OCI-LY7 (cell line): ENCODE results near the gene IGFL4. TPM values are rescaled to one million over a fixed set of nuclear protein-coding genes. Genes with fewer than 3 reads are reported as not detected.

Source experiments
- BruUV-seq: library from RNA; stranded (reverse); fragments of 400-500 nt; replicated peaks from 2 replicates; lab custom pipeline; 2021; lab: Mats Ljungman, UMichigan
- CTCF ChIA-PET: fragments of 300-600 bp; sonication (Branson Sonifier 250); formaldehyde crosslinking; loops from one replicate; lab custom pipeline; 2022; ENCODE audit warnings: antibody characterized with exemption; ENCODE audit not compliant: unreplicated experiment; lab: Charles Lee
- POLR2A ChIA-PET: fragments of 300-600 bp; sonication (Branson Sonifier 250); formaldehyde crosslinking; loops from one replicate; lab custom pipeline; 2022; ENCODE audit warnings: antibody characterized with exemption; lab: Charles Lee
- DNase-seq: peaks from one replicate; pipeline ENCODE4 v3.0.0-alpha.2; 2015; ENCODE audit warnings: low spot score
- H2AFZ ChIP-seq: fragments of 200-600 bp; sonication (generic), shearing (Covaris generic); 2 replicates; pipeline ENCODE4 v1.6.1; 2014; ENCODE audit warnings: mild to moderate bottlenecking, antibody characterized with exemption, low read length, moderate library complexity
- H3K27ac ChIP-seq: fragments of 200-600 bp; sonication (generic); 2 replicates; pipeline ENCODE4 v1.5.1; 2014; ENCODE audit warnings: mixed run types, low read depth, mild to moderate bottlenecking, moderate library complexity, low read length, inconsistent platforms; ENCODE audit not compliant: poor library complexity, severe bottlenecking
- H3K36me3 ChIP-seq: fragments of 200-600 bp; sonication (generic); 2 replicates; pipeline ENCODE4 v1.6.1; 2014; ENCODE audit warnings: mild to moderate bottlenecking, antibody characterized with exemption, low read length, moderate library complexity, mixed read lengths; ENCODE audit not compliant: insufficient read depth
- H3K4me1 ChIP-seq: fragments of 200-600 bp; sonication (generic); 2 replicates; pipeline ENCODE4 v1.5.1; 2014; ENCODE audit warnings: mild to moderate bottlenecking, low read length; ENCODE audit not compliant: insufficient read depth, poor library complexity, severe bottlenecking
- H3K4me2 ChIP-seq: fragments of 200-600 bp; sonication (generic); 2 replicates; pipeline ENCODE4 v1.6.1; 2014; ENCODE audit warnings: mild to moderate bottlenecking, low read length
- H3K4me3 ChIP-seq: fragments of 200-600 bp; sonication (generic); 2 replicates; pipeline ENCODE4 v1.5.1; 2014; ENCODE audit warnings: mild to moderate bottlenecking, low read depth, low read length; ENCODE audit not compliant: poor library complexity, severe bottlenecking
- H3K79me2 ChIP-seq: fragments of 200-600 bp; sonication (generic); 2 replicates; pipeline ENCODE4 v1.6.1; 2016; ENCODE audit warnings: low read depth, mild to moderate bottlenecking, low read length, moderate library complexity, mixed read lengths; ENCODE audit not compliant: insufficient read depth
- H3K9me2 ChIP-seq: fragments of 200-600 bp; sonication (generic); 2 replicates; pipeline ENCODE4 v1.6.1; 2016; ENCODE audit warnings: mild to moderate bottlenecking, low read length, mixed read lengths; ENCODE audit not compliant: insufficient read depth
- H3K9me3 ChIP-seq: fragments of 200-600 bp; sonication (generic); 2 replicates; pipeline ENCODE4 v1.6.1; 2014; ENCODE audit warnings: mild to moderate bottlenecking, mixed run types, low read length, mixed read lengths
- H4K20me1 ChIP-seq: fragments of 200-600 bp; sonication (generic); 2 replicates; pipeline ENCODE4 v1.6.1; 2014; ENCODE audit warnings: mild to moderate bottlenecking, antibody characterized with exemption, low read length, moderate library complexity, mixed read lengths; ENCODE audit not compliant: insufficient read depth
- EZH2phosphoT487 ChIP-seq: fragments of 200-600 bp; sonication (generic); IDR thresholded peaks from 2 replicates; pipeline ENCODE4 v1.6.1; 2018; ENCODE audit warnings: low read depth, borderline replicate concordance, mild to moderate bottlenecking, mixed run types, antibody characterized with exemption, low read length, moderate library complexity, mixed read lengths
- intact Hi-C: fragments of 100-400 bp; cut with micrococcal nuclease; formaldehyde crosslinking; loops from one replicate; pipeline ENCODE4 v1.10.0; 2022; ENCODE audit not compliant: unreplicated experiment
- total RNA-seq, 2 experiments: library from RNA; depleted of rRNA in 1 of 2; stranded (reverse); fragments of >200 nt in 1 of 2; shearing (Covaris generic) in 1 of 2; gene quantifications; 2 replicates each; pipeline ENCODE4 v1.2.3, GENCODE V29; 2014 to 2022
- TF ChIP-seq, protein P1 (sequence below): fragments of 200-600 bp; sonication (generic); conservative IDR thresholded peaks from 2 replicates; pipeline ENCODE4 v1.5.1; 2014; ENCODE audit warnings: mild to moderate bottlenecking, antibody characterized with exemption, low read length, moderate library complexity, mixed read lengths

The IGFL4 gene
- total RNA-seq, 2 experiments from 2014 or later, result not detected

GRCh38 chr19:45994998-45995714 lies 45.6 kb downstream of the IGFL4 start, which contains the start of gene CCDC61:
Gene CCDC61 (plus strand): TSS chr19:45995467. CDS start chr19:46003019, 7,552 bp downstream.
- Histone ChIP-seq H3K4me1 (peaks cover 12% of the 10 kb centered on the region), H2AFZ (peak within 1 kb of the TSS; percentile 77), H3K79me2 (peaks cover 8% of the 10 kb centered on the region; the same call in 1 of the 2 replicates), H3K9me2 (no peaks in the 10 kb centered on the region), H3K4me2 (peak within 1 kb of the TSS; percentile 82), H3K36me3 (peaks cover 6% of the 10 kb centered on the region; the same call in 1 of the 2 replicates), H3K9me3 (no peaks in the 10 kb centered on the region), H4K20me1 (no peaks in the 10 kb centered on the region), H3K27ac (peak within 1 kb of the TSS; percentile 24), H3K4me3 (peak within 1 kb of the TSS; percentile 82)
- no peak for TF ChIP-seq EZH2phosphoT487
- TF ChIP-seq, protein P1, sequence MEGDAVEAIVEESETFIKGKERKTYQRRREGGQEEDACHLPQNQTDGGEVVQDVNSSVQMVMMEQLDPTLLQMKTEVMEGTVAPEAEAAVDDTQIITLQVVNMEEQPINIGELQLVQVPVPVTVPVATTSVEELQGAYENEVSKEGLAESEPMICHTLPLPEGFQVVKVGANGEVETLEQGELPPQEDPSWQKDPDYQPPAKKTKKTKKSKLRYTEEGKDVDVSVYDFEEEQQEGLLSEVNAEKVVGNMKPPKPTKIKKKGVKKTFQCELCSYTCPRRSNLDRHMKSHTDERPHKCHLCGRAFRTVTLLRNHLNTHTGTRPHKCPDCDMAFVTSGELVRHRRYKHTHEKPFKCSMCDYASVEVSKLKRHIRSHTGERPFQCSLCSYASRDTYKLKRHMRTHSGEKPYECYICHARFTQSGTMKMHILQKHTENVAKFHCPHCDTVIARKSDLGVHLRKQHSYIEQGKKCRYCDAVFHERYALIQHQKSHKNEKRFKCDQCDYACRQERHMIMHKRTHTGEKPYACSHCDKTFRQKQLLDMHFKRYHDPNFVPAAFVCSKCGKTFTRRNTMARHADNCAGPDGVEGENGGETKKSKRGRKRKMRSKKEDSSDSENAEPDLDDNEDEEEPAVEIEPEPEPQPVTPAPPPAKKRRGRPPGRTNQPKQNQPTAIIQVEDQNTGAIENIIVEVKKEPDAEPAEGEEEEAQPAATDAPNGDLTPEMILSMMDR, result no peak
- intact Hi-C loops, result loop anchor here (5.0 kb wide), 1 partner anchor 68 kb away; no protein-coding TSS in a partner anchor
- ChIA-PET CTCF (interaction anchor here (0.6 kb wide), 1 partner anchor 202 kb away, joined by 5 read pairs; the partner anchor contains the start of gene DMWD), POLR2A (interaction anchor here (0.5 to 1.3 kb wide), 3 partner anchors 10 to 287 kb away, joined by 3 to 6 read pairs (median 3); partner anchors contain the start of gene IRF2BP1)
- DNase-seq, result peak; percentile 100
- BruUV-seq, result no TSS peak

- Histone ChIP-seq H3K4me2 (peak overlapping the region; percentile 74), H3K9me3 (no peaks in the 10 kb centered on the region), H3K9me2 (no peaks in the 10 kb centered on the region), H3K4me1 (peaks cover 9% of the 10 kb centered on the region), H3K79me2 (peaks cover 8% of the 10 kb centered on the region; the same call in 1 of the 2 replicates), H2AFZ (peak overlapping the region; percentile 77), H3K27ac (no peak overlapping the region), H4K20me1 (no peaks in the 10 kb centered on the region), H3K36me3 (peaks cover 6% of the 10 kb centered on the region; the same call in 1 of the 2 replicates), H3K4me3 (peak overlapping the region; percentile 64)
- intact Hi-C loops, result no loop called here
- no TSS peak for BruUV-seq
- POLR2A ChIA-PET, result interaction anchor here (0.5 to 1.3 kb wide), 2 partner anchors 9 to 108 kb away, joined by 3 read pairs; partner anchors contain the start of gene IRF2BP1
- no peak for DNase-seq
- CTCF ChIA-PET, result no interaction called here
- no peak for TF ChIP-seq EZH2phosphoT487
- TF ChIP-seq, protein P1, result no peak
These were observed 46.3 kb downstream of the IGFL4 start for GRCh38 chr19:45994456-45994997.
